ENCODE results near the gene VPREB1.

DNA sequence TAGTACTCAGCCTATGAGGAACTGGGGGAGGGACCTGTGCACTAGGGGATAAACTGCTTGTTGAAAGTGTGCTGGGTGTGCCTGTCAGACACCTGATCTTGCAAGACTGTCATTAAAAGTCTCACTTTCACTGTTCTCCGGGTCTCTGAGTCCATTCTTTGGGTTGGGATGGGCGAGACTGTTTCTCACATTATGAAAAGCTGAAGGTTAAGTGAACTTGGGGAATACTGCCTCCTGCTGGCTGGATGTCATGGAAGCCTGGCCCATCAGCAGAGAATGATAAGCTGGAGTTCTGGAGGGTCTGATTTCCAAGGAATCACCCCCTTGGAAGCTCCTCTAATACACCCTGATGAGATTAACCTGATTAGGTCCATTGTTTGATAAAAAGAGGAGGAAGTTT is 9.0 kb upstream of the VPREB1 start:
- no peak for TF ChIP-seq GRHL2 (CRISPR knock-in tag; IDR thresholded peaks at IDR 0.05; ENCODE audit: insufficient replicate concordance, severe bottlenecking)
- no peak for TF ChIP-seq ZNF263 (CRISPR knock-in tag; IDR thresholded peaks at IDR 0.05; ENCODE audit: low read depth)
- TF ChIP-seq, protein P1, sequence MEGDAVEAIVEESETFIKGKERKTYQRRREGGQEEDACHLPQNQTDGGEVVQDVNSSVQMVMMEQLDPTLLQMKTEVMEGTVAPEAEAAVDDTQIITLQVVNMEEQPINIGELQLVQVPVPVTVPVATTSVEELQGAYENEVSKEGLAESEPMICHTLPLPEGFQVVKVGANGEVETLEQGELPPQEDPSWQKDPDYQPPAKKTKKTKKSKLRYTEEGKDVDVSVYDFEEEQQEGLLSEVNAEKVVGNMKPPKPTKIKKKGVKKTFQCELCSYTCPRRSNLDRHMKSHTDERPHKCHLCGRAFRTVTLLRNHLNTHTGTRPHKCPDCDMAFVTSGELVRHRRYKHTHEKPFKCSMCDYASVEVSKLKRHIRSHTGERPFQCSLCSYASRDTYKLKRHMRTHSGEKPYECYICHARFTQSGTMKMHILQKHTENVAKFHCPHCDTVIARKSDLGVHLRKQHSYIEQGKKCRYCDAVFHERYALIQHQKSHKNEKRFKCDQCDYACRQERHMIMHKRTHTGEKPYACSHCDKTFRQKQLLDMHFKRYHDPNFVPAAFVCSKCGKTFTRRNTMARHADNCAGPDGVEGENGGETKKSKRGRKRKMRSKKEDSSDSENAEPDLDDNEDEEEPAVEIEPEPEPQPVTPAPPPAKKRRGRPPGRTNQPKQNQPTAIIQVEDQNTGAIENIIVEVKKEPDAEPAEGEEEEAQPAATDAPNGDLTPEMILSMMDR (IDR thresholded peaks at IDR 0.05), result peak; percentile 44
- TF ChIP-seq, protein P2, sequence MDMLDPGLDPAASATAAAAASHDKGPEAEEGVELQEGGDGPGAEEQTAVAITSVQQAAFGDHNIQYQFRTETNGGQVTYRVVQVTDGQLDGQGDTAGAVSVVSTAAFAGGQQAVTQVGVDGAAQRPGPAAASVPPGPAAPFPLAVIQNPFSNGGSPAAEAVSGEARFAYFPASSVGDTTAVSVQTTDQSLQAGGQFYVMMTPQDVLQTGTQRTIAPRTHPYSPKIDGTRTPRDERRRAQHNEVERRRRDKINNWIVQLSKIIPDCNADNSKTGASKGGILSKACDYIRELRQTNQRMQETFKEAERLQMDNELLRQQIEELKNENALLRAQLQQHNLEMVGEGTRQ (CRISPR knock-in tag; IDR thresholded peaks at IDR 0.05), result no peak
- TF ChIP-seq, protein P3, sequence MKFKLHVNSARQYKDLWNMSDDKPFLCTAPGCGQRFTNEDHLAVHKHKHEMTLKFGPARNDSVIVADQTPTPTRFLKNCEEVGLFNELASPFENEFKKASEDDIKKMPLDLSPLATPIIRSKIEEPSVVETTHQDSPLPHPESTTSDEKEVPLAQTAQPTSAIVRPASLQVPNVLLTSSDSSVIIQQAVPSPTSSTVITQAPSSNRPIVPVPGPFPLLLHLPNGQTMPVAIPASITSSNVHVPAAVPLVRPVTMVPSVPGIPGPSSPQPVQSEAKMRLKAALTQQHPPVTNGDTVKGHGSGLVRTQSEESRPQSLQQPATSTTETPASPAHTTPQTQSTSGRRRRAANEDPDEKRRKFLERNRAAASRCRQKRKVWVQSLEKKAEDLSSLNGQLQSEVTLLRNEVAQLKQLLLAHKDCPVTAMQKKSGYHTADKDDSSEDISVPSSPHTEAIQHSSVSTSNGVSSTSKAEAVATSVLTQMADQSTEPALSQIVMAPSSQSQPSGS (CRISPR knock-in tag; IDR thresholded peaks at IDR 0.05; ENCODE audit: borderline replicate concordance, low read depth), result no peak

Data from WTC11 (cell line).